ENCODE results near the gene GCKR.

- TF ChIP-seq USF1 (IDR thresholded peaks at IDR 0.05), result no peak
- TF ChIP-seq YY1 (IDR thresholded peaks at IDR 0.05; ENCODE audit: low read depth), result no peak
- TF ChIP-seq CREB1 (IDR thresholded peaks at IDR 0.05; ENCODE audit: low read depth), result no peak
- TF ChIP-seq TAF1 (IDR thresholded peaks at IDR 0.05; ENCODE audit: low read depth), result no peak
- no peak for TF ChIP-seq EP300 (IDR thresholded peaks at IDR 0.05; ENCODE audit: borderline replicate concordance)
- no peak for TF ChIP-seq REST (IDR thresholded peaks at IDR 0.05; ENCODE audit: low read depth)
These were observed 7.5 kb upstream of the GCKR start for GRCh38 chr2:27489118-27489497.

Measured in Ishikawa (cell line).